Keratinocyte (primary cell): Measurements from ENCODE around the gene RBM22. TPM values are rescaled to one million over a fixed set of nuclear protein-coding genes. Genes with fewer than 3 reads are reported as not detected.

Source experiments
- DNase-seq: peaks from one replicate; pipeline ENCODE4 v3.0.0-alpha.2; 2011; ENCODE audit warnings: low read depth, missing footprints, low spot score
- FAIRE-seq: peaks from 2 replicates; lab custom pipeline; 2011; peaks lifted over from hg19 to GRCh38; lab: Jason Lieb, UNC
- H2AFZ ChIP-seq: 2 replicates; pipeline ENCODE4 v1.6.0; 2012; ENCODE audit warnings: low read length, control low read depth, inconsistent platforms; ENCODE audit not compliant: control insufficient read depth
- H3K27ac ChIP-seq: 2 replicates; pipeline ENCODE4 v1.5.1; 2011; ENCODE audit warnings: low read length; ENCODE audit not compliant: control insufficient read depth, insufficient read depth
- H3K27me3 ChIP-seq: 3 replicates; pipeline ENCODE4 v1.6.0; 2011; ENCODE audit warnings: low read length; ENCODE audit not compliant: control insufficient read depth, insufficient read depth; ENCODE audit errors: extremely low read depth
- H3K36me3 ChIP-seq, 2 experiments: 2 replicates in 1 of 2; 3 replicates in 1 of 2; pipeline ENCODE4 v1.5.1; 2011; ENCODE audit warnings: low read length in 2 of 2, mild to moderate bottlenecking in 1 of 2; ENCODE audit not compliant: control insufficient read depth in 2 of 2, insufficient read depth in 2 of 2; ENCODE audit errors: extremely low read depth in 1 of 2
- H3K4me1 ChIP-seq: 3 replicates; pipeline ENCODE4 v1.5.1; 2011; ENCODE audit warnings: low read length; ENCODE audit not compliant: control insufficient read depth, insufficient read depth; ENCODE audit errors: extremely low read depth
- H3K4me2 ChIP-seq: 3 replicates; pipeline ENCODE4 v1.6.0; 2011; ENCODE audit warnings: low read depth, low read length; ENCODE audit not compliant: control insufficient read depth, insufficient read depth; ENCODE audit errors: extremely low read depth
- H3K4me3 ChIP-seq, 3 experiments: fragments of 200-600 bp in 1 of 3; sonication (generic) in 1 of 3; 2 replicates in 2 of 3; 3 replicates in 1 of 3; pipeline ENCODE4 v1.5.1; 2011 to 2016; ENCODE audit warnings: low read length in 3 of 3, mild to moderate bottlenecking in 3 of 3, control low read depth in 2 of 3, inconsistent platforms in 1 of 3, low read depth in 1 of 3, mixed read lengths in 1 of 3, mixed run types in 1 of 3, moderate library complexity in 1 of 3; ENCODE audit not compliant: control insufficient read depth in 2 of 3, insufficient read depth in 2 of 3; ENCODE audit errors: extremely low read depth in 1 of 3
- H3K79me2 ChIP-seq: 2 replicates; pipeline ENCODE4 v1.6.0; 2012; ENCODE audit warnings: low read length; ENCODE audit not compliant: control insufficient read depth, insufficient read depth
- H3K9ac ChIP-seq: 3 replicates; pipeline ENCODE4 v1.6.0; 2011; ENCODE audit warnings: low read length; ENCODE audit not compliant: control insufficient read depth, insufficient read depth; ENCODE audit errors: extremely low read depth
- H3K9me1 ChIP-seq: 3 replicates; pipeline ENCODE4 v1.6.0; 2011; ENCODE audit warnings: low read length; ENCODE audit not compliant: control insufficient read depth, insufficient read depth; ENCODE audit errors: extremely low read depth
- H3K9me3 ChIP-seq: 2 replicates; pipeline ENCODE4 v1.5.1; 2012; ENCODE audit warnings: low read depth, low read length; ENCODE audit not compliant: control insufficient read depth
- H4K20me1 ChIP-seq: 3 replicates; pipeline ENCODE4 v1.6.0; 2011; ENCODE audit warnings: low read length; ENCODE audit not compliant: control insufficient read depth, insufficient read depth; ENCODE audit errors: extremely low read depth
- EZH2 ChIP-seq: IDR thresholded peaks from one replicate; pipeline ENCODE4 v1.6.1; 2012; ENCODE audit warnings: inconsistent platforms, mild to moderate bottlenecking, low read length, moderate library complexity
- dilution Hi-C: fragments of 300-500 bp; cut with MboI; formaldehyde crosslinking; loops from one replicate; pipeline ENCODE4 v1.7.0; 2020; ENCODE audit warnings: low sequenced_read_pairs; ENCODE audit not compliant: extremely low pct_ligation_motif_present
- polyA plus RNA-seq, 5 experiments: library from polyadenylated mRNA; depleted of rRNA in 3 of 5; stranded (reverse) in 3 of 5; stranded (forward) in 1 of 5; unstranded in 1 of 5; fragments of >200 nt; gene quantifications; 1 replicate in 1 of 5; 2 replicates in 3 of 5; 3 replicates in 1 of 5; pipeline versions ENCODE4 v1.2.1 to v1.2.3, GENCODE V29; 2011 to 2012; ENCODE audit warnings: missing spikeins in 2 of 5, low read depth in 1 of 5, low replicate concordance in 1 of 5
- TF ChIP-seq, protein P1 (sequence below), 3 experiments: IDR thresholded peaks in 1 of 3; conservative IDR thresholded peaks in 1 of 3; optimal IDR thresholded peaks in 1 of 3; 2 replicates in 2 of 3; 3 replicates in 1 of 3; pipeline versions ENCODE3 to v1.5.1; 2011; ENCODE audit warnings: low read length in 3 of 3, mild to moderate bottlenecking in 3 of 3, moderate library complexity in 2 of 3, control low read depth in 1 of 3, inconsistent platforms in 1 of 3; ENCODE audit not compliant: insufficient read depth in 2 of 3; ENCODE audit errors: extremely low read depth in 1 of 3

The RBM22 gene
- polyA plus RNA-seq, 1 donor (not counting 4 experiments of a cell fraction or from before 2014, with no cell fraction given) = 34.7 TPM

- dilution Hi-C loops = no loop called here
- TF ChIP-seq EZH2 = no peak
- TF ChIP-seq, protein P1, sequence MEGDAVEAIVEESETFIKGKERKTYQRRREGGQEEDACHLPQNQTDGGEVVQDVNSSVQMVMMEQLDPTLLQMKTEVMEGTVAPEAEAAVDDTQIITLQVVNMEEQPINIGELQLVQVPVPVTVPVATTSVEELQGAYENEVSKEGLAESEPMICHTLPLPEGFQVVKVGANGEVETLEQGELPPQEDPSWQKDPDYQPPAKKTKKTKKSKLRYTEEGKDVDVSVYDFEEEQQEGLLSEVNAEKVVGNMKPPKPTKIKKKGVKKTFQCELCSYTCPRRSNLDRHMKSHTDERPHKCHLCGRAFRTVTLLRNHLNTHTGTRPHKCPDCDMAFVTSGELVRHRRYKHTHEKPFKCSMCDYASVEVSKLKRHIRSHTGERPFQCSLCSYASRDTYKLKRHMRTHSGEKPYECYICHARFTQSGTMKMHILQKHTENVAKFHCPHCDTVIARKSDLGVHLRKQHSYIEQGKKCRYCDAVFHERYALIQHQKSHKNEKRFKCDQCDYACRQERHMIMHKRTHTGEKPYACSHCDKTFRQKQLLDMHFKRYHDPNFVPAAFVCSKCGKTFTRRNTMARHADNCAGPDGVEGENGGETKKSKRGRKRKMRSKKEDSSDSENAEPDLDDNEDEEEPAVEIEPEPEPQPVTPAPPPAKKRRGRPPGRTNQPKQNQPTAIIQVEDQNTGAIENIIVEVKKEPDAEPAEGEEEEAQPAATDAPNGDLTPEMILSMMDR (optimal IDR thresholded peaks at IDR 0.05 in 1 of 3, IDR thresholded peaks at IDR 0.05 in 1 of 3, conservative IDR thresholded peaks at IDR 0.05 in 1 of 3; ENCODE audit: extremely low read depth in 1 of 3, insufficient read depth in 2 of 3, low read length in 3 of 3) = no peak
- Histone ChIP-seq H3K4me1 (no peaks in the 10 kb centered on the region), H3K4me3 (no peak overlapping the region), H3K9me3 (no peaks in the 10 kb centered on the region), H3K27me3 (no peaks in the 10 kb centered on the region), H2AFZ (no peak overlapping the region), H3K9ac (no peak overlapping the region), H3K4me2 (no peak overlapping the region), H3K36me3 (peaks cover 0 to 3% of the 10 kb centered on the region in 2 experiments), H3K9me1 (no peaks in the 10 kb centered on the region), H3K79me2 (peaks cover 48% of the 10 kb centered on the region), H3K27ac (no peak overlapping the region), H4K20me1 (no peaks in the 10 kb centered on the region)
- DNase-seq = no peak
- FAIRE-seq = no peak
These were observed 40.1 kb upstream of the RBM22 start for GRCh38 chr5:150740992-150741391.

DNA sequence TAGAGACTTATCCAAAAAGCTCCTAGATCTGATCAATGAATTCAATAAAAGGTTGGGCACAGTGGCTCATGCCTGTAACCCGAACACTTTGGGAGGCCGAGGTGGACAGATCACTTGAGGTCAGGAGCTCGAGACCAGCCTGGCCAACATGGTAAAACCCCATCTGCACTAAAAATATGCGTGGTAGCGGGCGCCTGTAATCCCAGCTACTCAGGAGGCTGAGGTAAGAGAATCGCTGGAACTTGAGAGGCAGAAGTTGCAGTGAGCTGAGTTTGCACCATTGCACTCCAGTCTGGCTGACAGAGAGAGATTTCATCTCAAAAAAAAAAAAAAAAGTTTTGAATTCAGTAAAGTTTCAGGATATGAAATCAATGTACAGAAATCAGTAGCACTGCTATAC lies 38.0 kb upstream of the RBM22 start:
- Histone ChIP-seq H3K27ac (no peak overlapping the region), H3K9me3 (no peaks in the 10 kb centered on the region), H3K4me3 (no peak overlapping the region), H3K27me3 (no peaks in the 10 kb centered on the region), H3K4me2 (no peak overlapping the region), H2AFZ (no peak overlapping the region), H3K4me1 (no peaks in the 10 kb centered on the region), H3K79me2 (peaks cover 61% of the 10 kb centered on the region), H3K9ac (no peak overlapping the region), H4K20me1 (no peaks in the 10 kb centered on the region), H3K36me3 (peaks cover 3 to 7% of the 10 kb centered on the region in 2 experiments), H3K9me1 (no peaks in the 10 kb centered on the region)
- DNase-seq = no peak
- dilution Hi-C loops = no loop called here
- TF ChIP-seq EZH2 = no peak
- TF ChIP-seq, protein P1 (optimal IDR thresholded peaks at IDR 0.05 in 1 of 3, IDR thresholded peaks at IDR 0.05 in 1 of 3, conservative IDR thresholded peaks at IDR 0.05 in 1 of 3; ENCODE audit: extremely low read depth in 1 of 3, insufficient read depth in 2 of 3, low read length in 3 of 3) = no peak
- no peak for FAIRE-seq
